ENCODE data around the gene LY6G6D.

Gene LY6G6D

GRCh38 chr6:31742894-31743293 is 27.7 kb downstream of the LY6G6D start:
- no peak overlapping the region for H3K4me3 ChIP-seq (ENCODE audit: low read depth, low read length)
- H3K9me3 ChIP-seq (ENCODE audit: control insufficient read depth, insufficient read depth, low read length), result no peaks in the 10 kb centered on the region
- no peaks in the 10 kb centered on the region for H3K27me3 ChIP-seq (ENCODE audit: control insufficient read depth, insufficient read depth, low read length)
- no peak overlapping the region for H3K9ac ChIP-seq (ENCODE audit: low read depth, low read length)
- H3K36me3 ChIP-seq (ENCODE audit: control insufficient read depth, insufficient read depth, low read length), result peaks cover 8% of the 10 kb centered on the region
- peaks cover 6% of the 10 kb centered on the region for H3K4me1 ChIP-seq (ENCODE audit: control insufficient read depth, insufficient read depth, low read length)

GRCh38 chr6:31744422-31744821 is 29.3 kb downstream of the LY6G6D start:
- H3K4me3 ChIP-seq (ENCODE audit: low read depth, low read length), result no peak overlapping the region
- H3K4me1 ChIP-seq (ENCODE audit: control insufficient read depth, insufficient read depth, low read length), result peaks cover 4% of the 10 kb centered on the region
- H3K9me3 ChIP-seq (ENCODE audit: control insufficient read depth, insufficient read depth, low read length), result no peaks in the 10 kb centered on the region
- H3K9ac ChIP-seq (ENCODE audit: low read depth, low read length), result no peak overlapping the region
- H3K36me3 ChIP-seq (ENCODE audit: control insufficient read depth, insufficient read depth, low read length), result peaks cover 8% of the 10 kb centered on the region
- no peaks in the 10 kb centered on the region for H3K27me3 ChIP-seq (ENCODE audit: control insufficient read depth, insufficient read depth, low read length)

- H3K4me3 ChIP-seq (ENCODE audit: low read depth, low read length), result no peak overlapping the region
- H3K36me3 ChIP-seq (ENCODE audit: control insufficient read depth, insufficient read depth, low read length), result no peaks in the 10 kb centered on the region
- H3K27me3 ChIP-seq (ENCODE audit: control insufficient read depth, insufficient read depth, low read length), result no peaks in the 10 kb centered on the region
- H3K4me1 ChIP-seq (ENCODE audit: control insufficient read depth, insufficient read depth, low read length), result no peaks in the 10 kb centered on the region
- H3K9me3 ChIP-seq (ENCODE audit: control insufficient read depth, insufficient read depth, low read length), result no peaks in the 10 kb centered on the region
- H3K9ac ChIP-seq (ENCODE audit: low read depth, low read length), result no peak overlapping the region
These were observed 34.3 kb downstream of the LY6G6D start for GRCh38 chr6:31749301-31750036.

GRCh38 chr6:31750411-31751022 is 35.4 kb downstream of the LY6G6D start:
- Histone ChIP-seq H3K4me3 (ENCODE audit: low read depth, low read length) (no peak overlapping the region), H3K9me3 (ENCODE audit: control insufficient read depth, insufficient read depth, low read length) (no peaks in the 10 kb centered on the region), H3K27me3 (ENCODE audit: control insufficient read depth, insufficient read depth, low read length) (no peaks in the 10 kb centered on the region), H3K4me1 (ENCODE audit: control insufficient read depth, insufficient read depth, low read length) (no peaks in the 10 kb centered on the region), H3K36me3 (ENCODE audit: control insufficient read depth, insufficient read depth, low read length) (no peaks in the 10 kb centered on the region), H3K9ac (ENCODE audit: low read depth, low read length) (no peak overlapping the region)

GRCh38 chr6:31752739-31753319 is 37.7 kb downstream of the LY6G6D start:
- Histone ChIP-seq H3K4me1 (ENCODE audit: control insufficient read depth, insufficient read depth, low read length) (no peaks in the 10 kb centered on the region), H3K9ac (ENCODE audit: low read depth, low read length) (no peak overlapping the region), H3K36me3 (ENCODE audit: control insufficient read depth, insufficient read depth, low read length) (no peaks in the 10 kb centered on the region)

GRCh38 chr6:31758281-31758680 is 43.1 kb downstream of the LY6G6D start:
- no peaks in the 10 kb centered on the region for H3K9me3 ChIP-seq (ENCODE audit: control insufficient read depth, insufficient read depth, low read length)
- H3K36me3 ChIP-seq (ENCODE audit: control insufficient read depth, insufficient read depth, low read length), result peaks cover 24% of the 10 kb centered on the region
- peaks cover 2% of the 10 kb centered on the region for H3K4me1 ChIP-seq (ENCODE audit: control insufficient read depth, insufficient read depth, low read length)
- no peak overlapping the region for H3K9ac ChIP-seq (ENCODE audit: low read depth, low read length)
- no peaks in the 10 kb centered on the region for H3K27me3 ChIP-seq (ENCODE audit: control insufficient read depth, insufficient read depth, low read length)
- H3K4me3 ChIP-seq (ENCODE audit: low read depth, low read length), result no peak overlapping the region

More at GRCh38 chr6:31752739-31753319, 37.7 kb downstream of the LY6G6D start:
- Histone ChIP-seq H3K9me3 (ENCODE audit: control insufficient read depth, insufficient read depth, low read length) (no peaks in the 10 kb centered on the region), H3K4me3 (ENCODE audit: low read depth, low read length) (no peak overlapping the region), H3K27me3 (ENCODE audit: control insufficient read depth, insufficient read depth, low read length) (no peaks in the 10 kb centered on the region)

- H3K36me3 ChIP-seq (ENCODE audit: control insufficient read depth, insufficient read depth, low read length), result peaks cover 24% of the 10 kb centered on the region
- no peak overlapping the region for H3K9ac ChIP-seq (ENCODE audit: low read depth, low read length)
- peaks cover 5% of the 10 kb centered on the region for H3K4me1 ChIP-seq (ENCODE audit: control insufficient read depth, insufficient read depth, low read length)
- H3K4me3 ChIP-seq (ENCODE audit: low read depth, low read length), result no peak overlapping the region
- no peaks in the 10 kb centered on the region for H3K27me3 ChIP-seq (ENCODE audit: control insufficient read depth, insufficient read depth, low read length)
- no peaks in the 10 kb centered on the region for H3K9me3 ChIP-seq (ENCODE audit: control insufficient read depth, insufficient read depth, low read length)
These were observed 45.6 kb downstream of the LY6G6D start for GRCh38 chr6:31760790-31761189.

- no peaks in the 10 kb centered on the region for H3K27me3 ChIP-seq (ENCODE audit: control insufficient read depth, insufficient read depth, low read length)
- peaks cover 24% of the 10 kb centered on the region for H3K36me3 ChIP-seq (ENCODE audit: control insufficient read depth, insufficient read depth, low read length)
- no peaks in the 10 kb centered on the region for H3K9me3 ChIP-seq (ENCODE audit: control insufficient read depth, insufficient read depth, low read length)
These were observed 46.2 kb downstream of the LY6G6D start for GRCh38 chr6:31761343-31761742.

GRCh38 chr6:31762356-31762755 is 47.2 kb downstream of the LY6G6D start, which contains the start of gene SAPCD1:
SAPCD1 (plus strand) TSS chr6:31762656; CDS start chr6:31763055, 399 bp downstream.
- Histone ChIP-seq H3K4me1 (ENCODE audit: control insufficient read depth, insufficient read depth, low read length) (peaks cover 5% of the 10 kb centered on the region), H3K9ac (ENCODE audit: low read depth, low read length) (no peak within 1 kb of the TSS), H3K36me3 (ENCODE audit: control insufficient read depth, insufficient read depth, low read length) (peaks cover 24% of the 10 kb centered on the region), H3K27me3 (ENCODE audit: control insufficient read depth, insufficient read depth, low read length) (no peaks in the 10 kb centered on the region), H3K9me3 (ENCODE audit: control insufficient read depth, insufficient read depth, low read length) (no peaks in the 10 kb centered on the region), H3K4me3 (ENCODE audit: low read depth, low read length) (no peak within 1 kb of the TSS)

More at GRCh38 chr6:31761343-31761742, 46.2 kb downstream of the LY6G6D start:
- H3K9ac ChIP-seq (ENCODE audit: low read depth, low read length), result no peak overlapping the region
- no peak overlapping the region for H3K4me3 ChIP-seq (ENCODE audit: low read depth, low read length)
- peaks cover 5% of the 10 kb centered on the region for H3K4me1 ChIP-seq (ENCODE audit: control insufficient read depth, insufficient read depth, low read length)

- Histone ChIP-seq H3K36me3 (ENCODE audit: control insufficient read depth, insufficient read depth, low read length) (peaks cover 24% of the 10 kb centered on the region), H3K27me3 (ENCODE audit: control insufficient read depth, insufficient read depth, low read length) (no peaks in the 10 kb centered on the region), H3K4me1 (ENCODE audit: control insufficient read depth, insufficient read depth, low read length) (peaks cover 5% of the 10 kb centered on the region), H3K4me3 (ENCODE audit: low read depth, low read length) (no peak overlapping the region), H3K9ac (ENCODE audit: low read depth, low read length) (no peak overlapping the region), H3K9me3 (ENCODE audit: control insufficient read depth, insufficient read depth, low read length) (no peaks in the 10 kb centered on the region)
These were observed 47.9 kb downstream of the LY6G6D start for GRCh38 chr6:31762878-31763618.

GRCh38 chr6:31763619-31763940 is 48.4 kb downstream of the LY6G6D start:
- Histone ChIP-seq H3K27me3 (ENCODE audit: control insufficient read depth, insufficient read depth, low read length) (no peaks in the 10 kb centered on the region), H3K9ac (ENCODE audit: low read depth, low read length) (no peak overlapping the region), H3K4me1 (ENCODE audit: control insufficient read depth, insufficient read depth, low read length) (peaks cover 5% of the 10 kb centered on the region), H3K4me3 (ENCODE audit: low read depth, low read length) (no peak overlapping the region), H3K9me3 (ENCODE audit: control insufficient read depth, insufficient read depth, low read length) (no peaks in the 10 kb centered on the region), H3K36me3 (ENCODE audit: control insufficient read depth, insufficient read depth, low read length) (peaks cover 24% of the 10 kb centered on the region)

All from iPS-15b (cell line).